ENCODE measurements around the gene UGT3A2.
"Not testable (repeated sequence)": the region's sequence is repeated elsewhere in the genome, so short reads cannot be mapped to it uniquely, and the experiment has no call there.

Gene UGT3A2

DNA sequence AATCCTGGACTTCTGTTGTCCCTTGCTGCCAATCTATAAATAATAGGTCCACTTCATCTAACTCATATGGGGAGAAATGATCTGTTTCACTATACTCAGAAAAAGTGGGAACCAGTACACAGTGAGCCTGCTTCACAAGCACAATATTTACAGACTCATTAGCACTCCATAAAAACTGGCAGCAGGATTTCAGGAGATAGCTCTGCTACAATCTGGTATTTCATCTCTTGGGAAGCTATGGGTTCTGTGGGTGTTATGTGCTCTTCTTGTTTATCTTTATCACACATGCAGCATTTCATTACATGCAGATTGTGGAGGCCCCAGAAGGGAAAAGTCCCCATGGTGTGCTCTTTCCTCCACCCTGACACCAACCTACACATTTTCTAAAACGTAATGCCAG is 33.2 kb downstream of the UGT3A2 start:
- TF ChIP-seq POLR2AphosphoS5 (IDR thresholded peaks at IDR 0.05; ENCODE audit: low read depth, low read length) (no peak), SPI1 (IDR thresholded peaks at IDR 0.05; ENCODE audit: low read depth, low read length) (no peak), TAF1 (IDR thresholded peaks at IDR 0.05; ENCODE audit: low read depth, low read length) (no peak), POU2F2 (IDR thresholded peaks at IDR 0.05; ENCODE audit: low read depth, low read length) (no peak), POLR2A (IDR thresholded peaks at IDR 0.05; ENCODE audit: low read depth, low read length) (no peak), PAX5 (IDR thresholded peaks at IDR 0.05; ENCODE audit: insufficient read depth, low read length, severe bottlenecking) (no peak)
- FAIRE-seq = no peak
- DNase-seq (ENCODE audit: insufficient read length, low spot score) = no peak

DNA sequence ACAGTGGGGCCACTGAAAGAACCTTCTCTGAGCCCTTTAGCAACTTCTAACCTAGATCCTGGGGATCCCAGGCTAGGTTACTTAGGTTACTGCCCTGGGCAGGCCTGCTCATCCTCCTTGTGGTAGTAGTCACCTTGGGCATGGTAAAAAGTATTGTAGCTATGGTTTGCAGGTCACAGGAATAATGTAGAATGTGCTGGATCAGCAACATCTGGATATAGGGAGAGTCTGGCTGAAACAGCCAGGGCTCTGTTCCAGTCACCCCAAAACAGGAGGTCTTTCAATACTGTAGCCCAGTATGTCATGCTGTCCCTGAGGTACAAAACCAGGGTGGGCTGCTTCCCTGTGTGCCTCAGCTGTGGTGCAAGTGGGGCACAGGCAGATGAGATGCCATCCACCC is 33.6 kb downstream of the UGT3A2 start:
- FAIRE-seq (no peak), DNase-seq (ENCODE audit: insufficient read length, low spot score) (no peak)
- TF ChIP-seq SPI1 (IDR thresholded peaks at IDR 0.05; ENCODE audit: low read depth, low read length) (no peak), PAX5 (IDR thresholded peaks at IDR 0.05; ENCODE audit: insufficient read depth, low read length, severe bottlenecking) (no peak), POLR2A (IDR thresholded peaks at IDR 0.05; ENCODE audit: low read depth, low read length) (no peak), TAF1 (IDR thresholded peaks at IDR 0.05; ENCODE audit: low read depth, low read length) (no peak), POU2F2 (IDR thresholded peaks at IDR 0.05; ENCODE audit: low read depth, low read length) (no peak), POLR2AphosphoS5 (IDR thresholded peaks at IDR 0.05; ENCODE audit: low read depth, low read length) (no peak)

- no peak for DNase-seq (ENCODE audit: insufficient read length, low spot score)
- FAIRE-seq = no peak
- TF ChIP-seq PAX5 (IDR thresholded peaks at IDR 0.05; ENCODE audit: insufficient read depth, low read length, severe bottlenecking) (no peak), SPI1 (IDR thresholded peaks at IDR 0.05; ENCODE audit: low read depth, low read length) (no peak), POLR2AphosphoS5 (IDR thresholded peaks at IDR 0.05; ENCODE audit: low read depth, low read length) (no peak), POLR2A (IDR thresholded peaks at IDR 0.05; ENCODE audit: low read depth, low read length) (no peak), POU2F2 (IDR thresholded peaks at IDR 0.05; ENCODE audit: low read depth, low read length) (no peak), TAF1 (IDR thresholded peaks at IDR 0.05; ENCODE audit: low read depth, low read length) (no peak)
Observed at GRCh38 chr5:36031223-36031622, 35.5 kb downstream of the UGT3A2 start.

DNA sequence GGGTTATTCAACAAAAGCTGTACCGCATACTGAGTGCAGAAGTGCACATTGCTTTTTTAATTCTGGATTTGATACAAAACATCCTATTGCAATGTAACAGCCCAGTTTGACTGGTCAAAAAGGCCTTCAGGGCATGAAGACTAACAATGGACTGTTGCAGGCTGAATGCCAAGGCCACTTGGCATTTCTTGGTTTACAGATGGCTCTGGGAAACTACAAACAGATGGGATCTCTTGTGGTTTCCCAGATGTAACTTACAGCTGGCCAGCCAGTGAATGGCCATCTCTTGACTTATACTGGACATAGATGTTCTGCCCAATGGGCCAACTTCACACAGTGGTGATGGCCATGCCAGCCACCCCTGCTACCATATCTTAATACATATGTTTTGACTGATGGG is 36.8 kb downstream of the UGT3A2 start:
- DNase-seq (ENCODE audit: insufficient read length, low spot score) (no peak), FAIRE-seq (no peak)
- TF ChIP-seq POLR2A (IDR thresholded peaks at IDR 0.05; ENCODE audit: low read depth, low read length) (no peak), TAF1 (IDR thresholded peaks at IDR 0.05; ENCODE audit: low read depth, low read length) (no peak), PAX5 (IDR thresholded peaks at IDR 0.05; ENCODE audit: insufficient read depth, low read length, severe bottlenecking) (no peak), POLR2AphosphoS5 (IDR thresholded peaks at IDR 0.05; ENCODE audit: low read depth, low read length) (no peak), POU2F2 (IDR thresholded peaks at IDR 0.05; ENCODE audit: low read depth, low read length) (no peak), SPI1 (IDR thresholded peaks at IDR 0.05; ENCODE audit: low read depth, low read length) (no peak)

GRCh38 chr5:36028816-36029465 is 37.7 kb downstream of the UGT3A2 start:
- FAIRE-seq = no peak
- DNase-seq (ENCODE audit: insufficient read length, low spot score) = no peak
- no peak for TF ChIP-seq SPI1 (IDR thresholded peaks at IDR 0.05; ENCODE audit: low read depth, low read length)
- TF ChIP-seq POLR2AphosphoS5 (IDR thresholded peaks at IDR 0.05; ENCODE audit: low read depth, low read length) = no peak
- TF ChIP-seq POU2F2 (IDR thresholded peaks at IDR 0.05; ENCODE audit: low read depth, low read length) = no peak
- no peak for TF ChIP-seq PAX5 (IDR thresholded peaks at IDR 0.05; ENCODE audit: insufficient read depth, low read length, severe bottlenecking)
- no peak for TF ChIP-seq POLR2A (IDR thresholded peaks at IDR 0.05; ENCODE audit: low read depth, low read length)
- no peak for TF ChIP-seq TAF1 (IDR thresholded peaks at IDR 0.05; ENCODE audit: low read depth, low read length)

DNA sequence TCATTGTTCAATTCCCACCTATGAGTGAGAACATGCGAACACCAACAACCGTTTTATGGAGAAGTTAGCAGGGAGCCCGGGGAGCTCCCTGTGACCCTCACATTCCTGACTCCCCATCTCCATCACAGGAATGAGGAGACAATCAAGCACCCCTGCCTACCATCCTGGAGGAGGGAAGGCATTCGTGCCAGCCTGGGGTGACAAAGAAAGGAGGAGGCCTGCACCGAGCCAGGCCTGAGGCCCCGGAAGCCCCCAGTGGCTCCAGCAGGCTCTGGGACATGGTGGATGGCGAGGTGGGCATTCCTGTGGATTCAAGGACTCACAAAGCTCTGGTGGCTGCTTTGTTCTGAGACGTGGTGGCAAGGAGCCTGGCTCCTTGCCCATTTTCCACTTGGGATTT is 39.0 kb downstream of the UGT3A2 start:
- TF ChIP-seq SPI1 (IDR thresholded peaks at IDR 0.05; ENCODE audit: low read depth, low read length) (no peak), POU2F2 (IDR thresholded peaks at IDR 0.05; ENCODE audit: low read depth, low read length) (no peak), PAX5 (IDR thresholded peaks at IDR 0.05; ENCODE audit: insufficient read depth, low read length, severe bottlenecking) (no peak), POLR2AphosphoS5 (IDR thresholded peaks at IDR 0.05; ENCODE audit: low read depth, low read length) (no peak), POLR2A (IDR thresholded peaks at IDR 0.05; ENCODE audit: low read depth, low read length) (no peak), TAF1 (IDR thresholded peaks at IDR 0.05; ENCODE audit: low read depth, low read length) (no peak)
- no peak for FAIRE-seq
- DNase-seq (ENCODE audit: insufficient read length, low spot score) = no peak

- TF ChIP-seq POU2F2 (IDR thresholded peaks at IDR 0.05; ENCODE audit: low read depth, low read length) = no peak
- no peak for TF ChIP-seq POLR2AphosphoS5 (IDR thresholded peaks at IDR 0.05; ENCODE audit: low read depth, low read length)
- TF ChIP-seq PAX5 (IDR thresholded peaks at IDR 0.05; ENCODE audit: insufficient read depth, low read length, severe bottlenecking) = no peak
- no peak for TF ChIP-seq TAF1 (IDR thresholded peaks at IDR 0.05; ENCODE audit: low read depth, low read length)
- no peak for TF ChIP-seq POLR2A (IDR thresholded peaks at IDR 0.05; ENCODE audit: low read depth, low read length)
- TF ChIP-seq SPI1 (IDR thresholded peaks at IDR 0.05; ENCODE audit: low read depth, low read length) = no peak
- DNase-seq (ENCODE audit: insufficient read length, low spot score) (no peak), FAIRE-seq (no peak)
Observed at GRCh38 chr5:36026706-36027465, 39.8 kb downstream of the UGT3A2 start.

DNA sequence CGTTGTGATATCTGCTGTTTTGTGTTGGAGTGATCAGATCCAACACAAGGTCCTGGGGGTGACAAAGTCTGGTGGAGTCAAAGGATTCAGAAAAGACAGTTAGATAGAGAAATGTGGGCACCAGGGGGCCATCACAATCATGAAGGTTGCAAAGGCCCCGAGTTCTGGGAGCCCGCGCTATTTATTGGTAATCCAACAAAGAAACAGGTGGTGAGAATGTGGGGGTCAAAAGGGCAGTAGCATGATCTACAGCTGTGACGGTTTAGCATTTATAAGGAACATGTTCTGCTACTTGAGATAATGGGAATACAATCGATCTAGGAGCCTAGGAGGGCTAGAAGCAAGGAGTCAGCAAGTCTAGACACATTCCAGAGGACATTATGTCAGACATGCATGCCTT is 44.4 kb downstream of the UGT3A2 start:
- DNase-seq (ENCODE audit: insufficient read length, low spot score); FAIRE-seq: not testable (repeated sequence)

DNA sequence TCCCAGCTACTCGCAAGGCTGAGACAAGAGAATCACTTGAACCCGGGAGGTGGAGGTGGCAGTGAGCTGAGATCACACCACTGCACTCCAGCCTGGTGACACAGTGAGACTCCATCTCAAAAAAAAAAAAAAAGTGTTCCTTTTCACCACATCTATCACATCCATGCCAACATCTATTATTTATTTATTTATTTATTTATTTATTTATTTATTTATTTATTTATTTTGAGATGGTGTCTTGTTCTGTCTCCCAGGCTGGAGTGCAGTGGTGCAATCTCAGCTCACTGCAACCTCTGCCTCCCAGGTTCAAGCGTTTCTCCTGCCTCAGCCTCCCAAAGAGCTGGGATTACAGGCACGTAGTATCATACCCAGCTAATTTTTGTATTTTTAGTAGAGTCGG is 47.1 kb downstream of the UGT3A2 start:
- DNase-seq (ENCODE audit: insufficient read length, low spot score); FAIRE-seq: not testable (repeated sequence)

GRCh38 chr5:36017622-36018021 is 49.1 kb downstream of the UGT3A2 start:
- DNase-seq (ENCODE audit: insufficient read length, low spot score) = no peak
- no peak for FAIRE-seq
- TF ChIP-seq POU2F2 (IDR thresholded peaks at IDR 0.05; ENCODE audit: low read depth, low read length) (no peak), POLR2AphosphoS5 (IDR thresholded peaks at IDR 0.05; ENCODE audit: low read depth, low read length) (no peak), SPI1 (IDR thresholded peaks at IDR 0.05; ENCODE audit: low read depth, low read length) (no peak), POLR2A (IDR thresholded peaks at IDR 0.05; ENCODE audit: low read depth, low read length) (no peak), PAX5 (IDR thresholded peaks at IDR 0.05; ENCODE audit: insufficient read depth, low read length, severe bottlenecking) (no peak), TAF1 (IDR thresholded peaks at IDR 0.05; ENCODE audit: low read depth, low read length) (no peak)

All from GM12891 (cell line).